ENCODE results near the gene ERICH2. TPM values are rescaled to one million over a fixed set of nuclear protein-coding genes. Genes with fewer than 3 reads are reported as not detected.

ERICH2 gene
- polyA plus RNA-seq, 3 donors, result not detected

DNA sequence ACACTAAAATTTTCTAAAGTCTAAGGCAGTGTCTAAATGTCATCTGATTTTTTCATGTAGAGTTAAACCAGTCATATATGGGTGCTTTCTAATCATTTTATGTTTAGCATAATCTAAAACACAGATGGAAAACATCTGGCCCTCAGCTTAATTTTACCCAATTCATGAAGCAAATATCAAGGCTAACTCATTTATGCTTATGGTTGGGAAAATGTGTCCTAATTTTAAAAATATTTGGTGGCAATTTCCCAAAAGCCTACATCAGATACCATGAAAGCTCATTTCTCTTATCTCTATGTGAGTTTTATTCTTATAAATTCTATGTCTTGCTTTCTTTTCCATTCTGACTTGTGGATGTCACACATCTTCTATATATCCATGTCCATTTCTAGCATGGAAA, 47.9 kb upstream of the ERICH2 start:
- Mint-ChIP-seq H3K27me3 (ENCODE audit: low read depth in 3 of 3) (peaks cover 68 to 78% (median 72%) of the 10 kb centered on the region in 3 donors), H3K27ac (no peak overlapping the region)
- peaks cover 73 to 90% of the 10 kb centered on the region in 2 donors for H3K27me3 ChIP-seq (ENCODE audit: control insufficient read depth in 2 of 2, insufficient read depth in 2 of 2, low read length in 2 of 2)

DNA sequence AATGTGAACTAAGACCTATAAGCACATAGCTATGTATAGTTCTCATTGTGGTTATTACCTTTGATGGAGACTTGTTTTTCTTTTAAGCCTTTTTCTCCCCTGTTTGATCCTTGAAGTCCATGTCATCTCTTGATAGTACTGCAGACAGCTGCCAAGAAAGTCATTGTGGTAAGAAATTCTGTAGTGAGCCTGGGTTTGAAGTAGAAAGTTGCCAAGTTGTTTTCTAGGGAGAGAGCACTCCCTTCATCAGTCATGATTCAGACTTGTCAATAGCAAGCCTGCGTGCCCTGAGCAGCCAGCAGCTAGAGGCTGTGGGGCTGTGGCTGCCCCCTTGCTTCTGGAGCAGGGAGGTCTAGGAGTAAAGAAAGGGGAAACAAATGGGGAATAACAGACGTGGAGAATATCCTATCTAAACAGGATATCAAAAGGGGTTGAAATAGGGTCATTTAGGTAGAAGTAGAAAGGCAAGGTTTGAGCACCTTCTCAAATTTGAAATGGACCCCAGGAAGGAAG, 46.7 kb upstream of the ERICH2 start:
- Histone ChIP-seq H3K27ac (ENCODE audit: low read depth in 1 of 2, low read length in 2 of 2) (no peak overlapping the region), H2AFZ (ENCODE audit: insufficient read depth, low read depth, low read length, poor library complexity, severe bottlenecking) (no peak overlapping the region), H3K36me3 (replicated peaks in 1 of 2; ENCODE audit: control insufficient read depth in 1 of 2, insufficient read depth in 2 of 2, low read length in 2 of 2) (no peaks in the 10 kb centered on the region), H3K79me2 (ENCODE audit: insufficient read depth, low read length) (no peaks in the 10 kb centered on the region), H3K4me2 (replicated peaks; ENCODE audit: extremely low read depth, low read length, poor library complexity, severe bottlenecking) (no peak overlapping the region), H3K27me3 (ENCODE audit: control insufficient read depth in 2 of 2, insufficient read depth in 2 of 2, low read length in 2 of 2) (peaks cover 67 to 90% of the 10 kb centered on the region in 2 donors), H3K9me3 (replicated peaks in 1 of 2; ENCODE audit: control insufficient read depth in 1 of 2, insufficient read depth in 1 of 2, low read length in 2 of 2) (peaks cover 0 to 7% of the 10 kb centered on the region in 2 donors), H3K4me1 (ENCODE audit: control insufficient read depth in 1 of 2, insufficient read depth in 2 of 2, low read length in 2 of 2) (no peaks in the 10 kb centered on the region), H4K20me1 (ENCODE audit: insufficient read depth, low read length) (no peaks in the 10 kb centered on the region), H3K9ac (ENCODE audit: insufficient read depth, low read length, poor library complexity, severe bottlenecking) (no peak overlapping the region), H3K4me3 (replicated peaks in 1 of 3; ENCODE audit: low read depth in 2 of 3, low read length in 3 of 3) (no peak overlapping the region)
- Mint-ChIP-seq H3K36me3 (no peaks in the 10 kb centered on the region), H3K9me3 (peaks cover 0 to 3% (median 0%) of the 10 kb centered on the region in 7 donors), H3K4me1 (no peaks in the 10 kb centered on the region), H3K27me3 (ENCODE audit: low read depth in 3 of 3) (peaks cover 62 to 69% (median 67%) of the 10 kb centered on the region in 3 donors), H3K4me3 (peak overlapping the region in 1 of 2 donors; percentile 11), H3K27ac (no peak overlapping the region)
- TF ChIP-seq, protein P1, sequence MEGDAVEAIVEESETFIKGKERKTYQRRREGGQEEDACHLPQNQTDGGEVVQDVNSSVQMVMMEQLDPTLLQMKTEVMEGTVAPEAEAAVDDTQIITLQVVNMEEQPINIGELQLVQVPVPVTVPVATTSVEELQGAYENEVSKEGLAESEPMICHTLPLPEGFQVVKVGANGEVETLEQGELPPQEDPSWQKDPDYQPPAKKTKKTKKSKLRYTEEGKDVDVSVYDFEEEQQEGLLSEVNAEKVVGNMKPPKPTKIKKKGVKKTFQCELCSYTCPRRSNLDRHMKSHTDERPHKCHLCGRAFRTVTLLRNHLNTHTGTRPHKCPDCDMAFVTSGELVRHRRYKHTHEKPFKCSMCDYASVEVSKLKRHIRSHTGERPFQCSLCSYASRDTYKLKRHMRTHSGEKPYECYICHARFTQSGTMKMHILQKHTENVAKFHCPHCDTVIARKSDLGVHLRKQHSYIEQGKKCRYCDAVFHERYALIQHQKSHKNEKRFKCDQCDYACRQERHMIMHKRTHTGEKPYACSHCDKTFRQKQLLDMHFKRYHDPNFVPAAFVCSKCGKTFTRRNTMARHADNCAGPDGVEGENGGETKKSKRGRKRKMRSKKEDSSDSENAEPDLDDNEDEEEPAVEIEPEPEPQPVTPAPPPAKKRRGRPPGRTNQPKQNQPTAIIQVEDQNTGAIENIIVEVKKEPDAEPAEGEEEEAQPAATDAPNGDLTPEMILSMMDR (IDR thresholded peaks at IDR 0.05), result no peak
- intact Hi-C loops (cut with micrococcal nuclease), result no loop called here
- no CpG with 5 or more reads among the region's 2 CpGs for WGBS (ENCODE audit: insufficient coverage)
- no peak for DNase-seq

More for the DNA sequence above, 47.9 kb upstream of the ERICH2 start:
- H3K4me2 ChIP-seq (replicated peaks; ENCODE audit: extremely low read depth, low read length, poor library complexity, severe bottlenecking), result no peak overlapping the region
- H4K20me1 ChIP-seq (ENCODE audit: insufficient read depth, low read length), result no peaks in the 10 kb centered on the region
- peaks cover 0 to 16% of the 10 kb centered on the region in 2 donors for H3K9me3 ChIP-seq (replicated peaks in 1 of 2; ENCODE audit: control insufficient read depth in 1 of 2, insufficient read depth in 1 of 2, low read length in 2 of 2)
- TF ChIP-seq, protein P1 (IDR thresholded peaks at IDR 0.05), result no peak
- peaks cover 10% of the 10 kb centered on the region for H3K4me1 Mint-ChIP-seq
- DNase-seq, result no peak
- H3K4me1 ChIP-seq (ENCODE audit: control insufficient read depth in 1 of 2, insufficient read depth in 2 of 2, low read length in 2 of 2), result peaks cover 1 to 3% of the 10 kb centered on the region in 2 donors
- no peak overlapping the region for H2AFZ ChIP-seq (ENCODE audit: insufficient read depth, low read depth, low read length, poor library complexity, severe bottlenecking)
- peak overlapping the region in 1 of 2 donors; percentile 42 for H3K4me3 Mint-ChIP-seq
- intact Hi-C loops (cut with micrococcal nuclease), result no loop called here
- H3K9me3 Mint-ChIP-seq, result peaks cover 0 to 8% (median 3%) of the 10 kb centered on the region in 7 donors
- no peak overlapping the region for H3K4me3 ChIP-seq (replicated peaks in 1 of 3; ENCODE audit: low read depth in 2 of 3, low read length in 3 of 3)
- H3K9ac ChIP-seq (ENCODE audit: insufficient read depth, low read length, poor library complexity, severe bottlenecking), result no peak overlapping the region
- H3K79me2 ChIP-seq (ENCODE audit: insufficient read depth, low read length), result no peaks in the 10 kb centered on the region
- H3K36me3 Mint-ChIP-seq, result peaks cover 3 to 5% of the 10 kb centered on the region in 2 donors
- no peak overlapping the region for H3K27ac ChIP-seq (ENCODE audit: low read depth in 1 of 2, low read length in 2 of 2)
- H3K36me3 ChIP-seq (replicated peaks in 1 of 2; ENCODE audit: control insufficient read depth in 1 of 2, insufficient read depth in 2 of 2, low read length in 2 of 2), result no peaks in the 10 kb centered on the region

Data from CD14-positive monocyte (primary cell).